Upper lobe of left lung (tissue), 4 donors: ENCODE results near the gene GNPTG.

Source experiments
- EP300 ChIP-seq, 4 donors: sonication (generic); formaldehyde crosslinking; IDR thresholded peaks; one replicate each; pipeline ENCODE4 v1.5.1; 2017; ENCODE audit warnings: antibody characterized with exemption in 4 of 4, control low read depth in 2 of 4
- POLR2A ChIP-seq, 4 donors: fragments of 450-650 bp; IDR thresholded peaks; one replicate each; pipeline ENCODE4 v1.5.1; 2016 to 2017; ENCODE audit warnings: antibody characterized with exemption in 4 of 4, mild to moderate bottlenecking in 2 of 4
- POLR2AphosphoS5 ChIP-seq, 2 donors: sonication (generic); formaldehyde crosslinking; IDR thresholded peaks; one replicate each; pipeline ENCODE4 v1.5.1; 2017; ENCODE audit warnings: antibody characterized with exemption in 2 of 2
- TF ChIP-seq, protein P1 (sequence below), 6 experiments: fragments of 450-650 bp in 4 of 6; fragments of 200-600 bp in 2 of 6; sonication (generic) in 2 of 6; IDR thresholded peaks; one replicate each; pipeline ENCODE4 v1.5.1; 2016 to 2019; ENCODE audit warnings: antibody characterized with exemption in 6 of 6

DNA sequence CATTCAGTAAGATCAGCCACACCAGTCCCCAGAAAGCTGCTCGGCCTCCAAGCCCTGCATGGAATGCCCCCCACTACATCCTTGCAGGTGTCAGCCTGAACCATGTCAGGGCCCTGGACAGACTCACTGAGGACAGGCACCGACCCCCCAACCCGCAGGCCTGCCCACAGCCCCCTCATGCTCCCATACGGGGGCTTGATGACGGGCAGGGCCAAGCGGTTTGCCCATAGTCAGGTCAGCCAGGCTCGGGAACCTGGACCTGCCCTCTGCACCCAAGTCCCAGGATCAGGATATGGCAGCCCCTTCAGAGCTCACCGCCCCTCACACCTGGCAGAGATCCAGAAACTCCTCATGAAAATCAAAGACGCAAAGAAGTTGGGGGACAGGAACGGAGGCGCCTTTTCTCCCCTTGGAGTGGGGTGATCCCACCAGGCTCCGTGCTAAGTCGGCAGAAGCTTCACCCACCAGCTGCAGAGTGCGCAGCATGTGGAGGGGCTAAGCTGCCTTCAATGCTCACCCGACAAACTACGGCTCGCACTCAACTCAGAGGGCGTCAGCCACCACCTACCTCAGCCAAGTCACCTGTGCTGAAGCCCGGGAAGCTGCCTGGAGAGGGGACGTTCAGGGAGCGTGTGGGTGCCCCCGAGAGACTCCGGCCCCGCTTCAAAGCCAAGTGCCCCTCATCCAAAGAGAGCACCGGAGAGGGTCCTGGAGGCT, 26.5 kb downstream of the GNPTG start:
- TF ChIP-seq POLR2A (IDR thresholded peaks at IDR 0.05): no peak
- TF ChIP-seq, protein P1, sequence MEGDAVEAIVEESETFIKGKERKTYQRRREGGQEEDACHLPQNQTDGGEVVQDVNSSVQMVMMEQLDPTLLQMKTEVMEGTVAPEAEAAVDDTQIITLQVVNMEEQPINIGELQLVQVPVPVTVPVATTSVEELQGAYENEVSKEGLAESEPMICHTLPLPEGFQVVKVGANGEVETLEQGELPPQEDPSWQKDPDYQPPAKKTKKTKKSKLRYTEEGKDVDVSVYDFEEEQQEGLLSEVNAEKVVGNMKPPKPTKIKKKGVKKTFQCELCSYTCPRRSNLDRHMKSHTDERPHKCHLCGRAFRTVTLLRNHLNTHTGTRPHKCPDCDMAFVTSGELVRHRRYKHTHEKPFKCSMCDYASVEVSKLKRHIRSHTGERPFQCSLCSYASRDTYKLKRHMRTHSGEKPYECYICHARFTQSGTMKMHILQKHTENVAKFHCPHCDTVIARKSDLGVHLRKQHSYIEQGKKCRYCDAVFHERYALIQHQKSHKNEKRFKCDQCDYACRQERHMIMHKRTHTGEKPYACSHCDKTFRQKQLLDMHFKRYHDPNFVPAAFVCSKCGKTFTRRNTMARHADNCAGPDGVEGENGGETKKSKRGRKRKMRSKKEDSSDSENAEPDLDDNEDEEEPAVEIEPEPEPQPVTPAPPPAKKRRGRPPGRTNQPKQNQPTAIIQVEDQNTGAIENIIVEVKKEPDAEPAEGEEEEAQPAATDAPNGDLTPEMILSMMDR (IDR thresholded peaks at IDR 0.05): no peak
- no peak for TF ChIP-seq POLR2AphosphoS5 (IDR thresholded peaks at IDR 0.05)
- no peak for TF ChIP-seq EP300 (IDR thresholded peaks at IDR 0.05)
